GM12873 (cell line): ENCODE data around the gene CYB5RL.

Source experiments
- TF ChIP-seq, protein P1 (sequence below): IDR thresholded peaks from 2 replicates; pipeline ENCODE4 v1.5.1; 2012; ENCODE audit warnings: low read depth, mild to moderate bottlenecking, moderate library complexity, low read length, control low read depth; ENCODE audit not compliant: insufficient read depth; ENCODE audit errors: missing control alignments

The CYB5RL gene

GRCh38 chr1:54243022-54243421 lies 43.2 kb upstream of the CYB5RL start:
- TF ChIP-seq, protein P1, sequence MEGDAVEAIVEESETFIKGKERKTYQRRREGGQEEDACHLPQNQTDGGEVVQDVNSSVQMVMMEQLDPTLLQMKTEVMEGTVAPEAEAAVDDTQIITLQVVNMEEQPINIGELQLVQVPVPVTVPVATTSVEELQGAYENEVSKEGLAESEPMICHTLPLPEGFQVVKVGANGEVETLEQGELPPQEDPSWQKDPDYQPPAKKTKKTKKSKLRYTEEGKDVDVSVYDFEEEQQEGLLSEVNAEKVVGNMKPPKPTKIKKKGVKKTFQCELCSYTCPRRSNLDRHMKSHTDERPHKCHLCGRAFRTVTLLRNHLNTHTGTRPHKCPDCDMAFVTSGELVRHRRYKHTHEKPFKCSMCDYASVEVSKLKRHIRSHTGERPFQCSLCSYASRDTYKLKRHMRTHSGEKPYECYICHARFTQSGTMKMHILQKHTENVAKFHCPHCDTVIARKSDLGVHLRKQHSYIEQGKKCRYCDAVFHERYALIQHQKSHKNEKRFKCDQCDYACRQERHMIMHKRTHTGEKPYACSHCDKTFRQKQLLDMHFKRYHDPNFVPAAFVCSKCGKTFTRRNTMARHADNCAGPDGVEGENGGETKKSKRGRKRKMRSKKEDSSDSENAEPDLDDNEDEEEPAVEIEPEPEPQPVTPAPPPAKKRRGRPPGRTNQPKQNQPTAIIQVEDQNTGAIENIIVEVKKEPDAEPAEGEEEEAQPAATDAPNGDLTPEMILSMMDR: no peak

- TF ChIP-seq, protein P1: no peak
Observed at GRCh38 chr1:54241364-54241763, 41.5 kb upstream of the CYB5RL start.

DNA sequence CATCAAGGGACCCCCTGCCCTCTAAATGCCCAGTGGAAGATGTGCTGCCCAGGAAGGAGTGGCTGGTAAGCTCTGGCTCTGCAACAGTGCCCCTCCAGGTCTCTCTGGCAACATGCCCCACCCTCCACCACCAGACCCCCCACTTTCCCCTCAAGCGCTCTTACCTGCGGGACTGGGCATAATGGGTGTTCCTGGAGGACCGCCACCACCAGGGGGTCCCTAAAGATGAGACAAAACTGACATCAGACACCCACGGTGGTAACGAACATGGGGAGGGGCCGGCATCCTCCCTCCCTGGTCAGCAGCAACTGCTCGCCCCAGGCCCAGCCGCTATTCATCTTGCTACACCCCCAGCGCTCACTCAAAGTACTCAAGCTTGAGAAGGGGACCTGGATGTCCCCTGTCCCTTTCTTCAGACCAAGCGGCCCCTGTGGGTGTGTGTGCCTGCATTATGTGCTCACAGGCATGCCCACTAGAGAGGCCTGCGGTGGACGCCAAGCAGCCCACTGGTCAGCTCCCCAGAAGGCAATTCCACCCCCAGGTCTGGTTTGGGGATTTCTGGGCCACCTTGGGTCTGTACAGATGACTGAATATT lies 41.0 kb upstream of the CYB5RL start:
- TF ChIP-seq, protein P1: no peak

GRCh38 chr1:54239631-54240031 lies 39.8 kb upstream of the CYB5RL start:
- TF ChIP-seq, protein P1: no peak

GRCh38 chr1:54239035-54239383 lies 39.2 kb upstream of the CYB5RL start:
- TF ChIP-seq, protein P1: no peak

DNA sequence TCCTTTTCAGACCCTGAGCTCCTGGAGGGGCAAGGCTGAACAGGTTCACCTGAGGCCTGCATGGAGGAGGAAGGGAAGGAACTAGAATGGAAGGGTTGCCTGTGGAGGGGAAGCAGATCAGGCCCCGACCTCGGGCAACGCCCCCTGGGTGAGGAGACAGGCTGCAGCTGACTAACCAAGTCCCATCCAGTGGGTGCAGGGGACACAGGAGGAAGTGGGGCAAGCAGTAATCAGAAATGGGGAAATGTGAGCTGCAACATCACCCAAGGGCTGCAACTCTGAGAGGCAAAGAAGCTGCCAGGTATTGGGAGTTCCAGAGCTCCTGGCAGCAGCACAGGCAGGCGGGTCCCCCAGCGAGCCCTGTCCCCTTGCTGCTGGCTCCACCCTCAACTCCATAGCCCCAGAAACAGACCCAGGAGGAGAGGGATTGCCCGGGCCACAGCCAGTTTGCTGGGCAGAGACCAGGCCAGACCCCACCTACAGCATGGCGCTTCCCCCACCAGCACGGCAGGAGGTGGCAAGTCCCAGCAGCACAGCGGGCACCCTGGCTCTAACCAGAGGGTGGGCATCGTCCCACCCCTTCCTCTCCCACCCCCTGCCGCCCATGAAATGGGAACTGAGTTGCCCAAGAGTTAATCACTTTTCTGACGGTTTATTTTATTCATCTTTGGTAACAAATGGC lies 38.7 kb upstream of the CYB5RL start:
- TF ChIP-seq, protein P1: no peak

- TF ChIP-seq, protein P1: no peak
Observed at GRCh38 chr1:54237586-54237985, 37.8 kb upstream of the CYB5RL start.
